Motor neuron (in vitro differentiated cells): ENCODE data around the gene ZNF415. TPM values are rescaled to one million over a fixed set of nuclear protein-coding genes. Genes with fewer than 3 reads are reported as not detected.
"Not testable (repeated sequence)": the region's sequence is repeated elsewhere in the genome, so short reads cannot be mapped to it uniquely, and the experiment has no call there.

Source experiments
- ATAC-seq, 8 experiments: fragments of 200-7000 bp; cut with Tn5 transposase; replicated peaks in 6 of 8; 2 replicates each; pipeline ENCODE4 v1.8.0; 2021; ENCODE audit warnings: mild to moderate bottlenecking in 8 of 8, moderate library complexity in 8 of 8
- H3K27ac ChIP-seq, 2 donors: fragments of 250-450 bp; sonication (Bioruptor Pico); 2 replicates each; pipeline ENCODE4 v1.9.0; 2021; ENCODE audit warnings: antibody characterized with exemption in 2 of 2, mild to moderate bottlenecking in 2 of 2, moderate library complexity in 1 of 2
- H3K4me1 ChIP-seq, 2 donors: fragments of 250-450 bp; sonication (Bioruptor Pico); replicated peaks in 1 of 2; 2 replicates each; pipeline ENCODE4 v1.6.1; 2021; ENCODE audit warnings: antibody characterized with exemption in 2 of 2, mild to moderate bottlenecking in 2 of 2, moderate library complexity in 1 of 2
- H3K4me3 ChIP-seq, 5 donors: fragments of 250-450 bp; sonication (Bioruptor Pico); 2 replicates each; pipeline ENCODE4 v1.9.0; 2021; ENCODE audit warnings: antibody characterized with exemption in 5 of 5, mild to moderate bottlenecking in 5 of 5, moderate library complexity in 4 of 5
- WGBS, 10 experiments: fragments of 450-650 bp; shearing (Covaris generic); methylation state at CpG; one replicate each; pipeline ENCODE4 v1.0.0; 2022; 5-methylcytosine and 5-hydroxymethylcytosine counted together
- in situ Hi-C, 9 experiments: fragments of 400-800 bp; cut with MboI; loops; one replicate each; pipeline ENCODE4 v1.15.0; 2021; ENCODE audit warnings: low sequenced_read_pairs in 9 of 9, low pct_unique_long_range_greater_than_20kb in 2 of 9; ENCODE audit not compliant: unreplicated experiment in 9 of 9
- total RNA-seq, 8 experiments: library from RNA; unstranded; fragments of 300-600 nt; gene quantifications; 2 replicates each; pipeline versions ENCODE4 v1.2.3 to v1.2.4, GENCODE V29; 2022

Gene ZNF415
- total RNA-seq, 8 experiments from 2014 or later: 2.5 to 24.3 (median 15.4) TPM; not detected in 1

DNA sequence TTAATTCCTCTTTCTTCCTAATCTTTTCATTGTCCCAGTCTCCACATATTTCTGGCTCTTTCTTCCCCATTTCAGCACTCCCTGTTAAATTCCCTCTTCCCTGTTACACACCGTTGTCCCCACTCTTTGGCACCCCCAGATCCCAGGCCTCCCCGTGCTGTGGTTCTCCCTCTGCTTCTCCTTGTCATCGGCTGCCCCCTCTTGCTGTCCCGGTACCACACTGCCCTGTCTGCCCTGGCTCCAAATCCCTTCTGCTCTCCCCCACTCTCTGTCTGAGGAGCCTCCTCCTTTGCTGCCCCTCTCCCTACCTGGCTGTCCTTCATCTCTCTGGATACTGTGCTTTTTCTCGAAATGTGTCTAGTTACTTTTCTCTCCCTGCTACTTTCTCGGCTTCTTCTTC is 983 bp downstream of the ZNF415 start:
- peak in 6 of 8 experiments; percentile 13 to 28 (median 22) for ATAC-seq
- peak overlapping the region; percentile 50 to 79 (median 57) for H3K4me3 ChIP-seq
- peaks cover 0 to 8% of the 10 kb centered on the region in 2 donors for H3K4me1 ChIP-seq
- in situ Hi-C loops: no loop called here
- H3K27ac ChIP-seq: no peak overlapping the region
- 0 to 73% (median 18%) methylated on average over 2 to 6 of the region's 6 CpGs for WGBS, 10 experiments

DNA sequence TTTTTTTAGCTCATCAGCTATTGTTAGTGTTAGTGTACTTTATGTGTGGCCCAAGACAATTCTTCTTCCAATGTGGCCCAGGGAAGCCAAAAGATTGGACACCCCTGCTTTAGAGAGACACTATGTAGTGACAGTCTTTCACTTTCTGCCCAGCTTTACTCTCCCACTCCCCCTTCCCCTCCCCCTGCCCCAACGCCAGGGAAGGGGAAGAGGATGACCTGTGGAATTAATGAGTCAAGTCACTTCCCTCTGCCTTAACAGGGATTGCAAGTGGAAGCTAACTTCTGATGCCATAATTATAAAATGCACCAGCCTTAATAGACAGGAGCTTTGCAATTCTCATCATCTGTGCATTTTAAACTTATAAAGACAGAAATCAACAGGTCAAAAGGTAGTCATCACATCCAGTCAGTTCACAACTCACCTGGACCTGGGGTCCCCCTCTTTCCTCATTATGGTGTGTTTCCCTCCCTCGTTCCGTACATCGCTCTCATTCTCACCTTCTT is 1.6 kb downstream of the ZNF415 start:
- H3K27ac ChIP-seq: no peak overlapping the region
- H3K4me1 ChIP-seq: peaks cover 0 to 8% of the 10 kb centered on the region in 2 donors
- no peak for ATAC-seq
- WGBS, 10 experiments: 76 to 98% (median 91%) methylated on average over 3 of the region's 4 CpGs; no CpG with 5 or more reads in 3 of the 10 experiments
- in situ Hi-C loops: no loop called here
- H3K4me3 ChIP-seq: peak overlapping the region in 1 of 5 donors; percentile 76

DNA sequence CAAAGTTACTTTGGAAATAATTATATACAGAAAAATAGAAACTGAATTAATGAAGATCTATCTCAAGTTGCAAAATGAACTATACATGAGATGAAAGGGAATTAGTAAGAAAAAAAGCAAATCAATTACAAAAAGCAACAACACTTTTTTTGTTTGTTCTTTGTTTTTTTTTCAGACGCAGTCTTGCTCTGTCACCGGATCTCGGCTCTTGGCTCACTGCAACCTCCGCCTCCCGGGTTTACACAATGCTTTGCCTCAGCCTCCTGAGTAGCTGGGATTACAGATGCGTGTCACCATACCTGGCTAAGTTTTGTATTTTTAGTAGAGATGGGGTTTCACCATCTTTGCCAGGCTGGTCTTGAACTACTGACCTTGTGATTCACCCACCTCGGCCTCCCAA is 2.2 kb downstream of the ZNF415 start:
- Histone ChIP-seq H3K27ac (no peak overlapping the region), H3K4me1 (peaks cover 0 to 8% of the 10 kb centered on the region in 2 donors), H3K4me3 (no peak overlapping the region)
- ATAC-seq: no peak
- 61 to 93% (median 80%) methylated on average over 3 to 7 of the region's 7 CpGs; no CpG with 5 or more reads in 2 of the 10 experiments for WGBS, 10 experiments
- in situ Hi-C loops: no loop called here

DNA sequence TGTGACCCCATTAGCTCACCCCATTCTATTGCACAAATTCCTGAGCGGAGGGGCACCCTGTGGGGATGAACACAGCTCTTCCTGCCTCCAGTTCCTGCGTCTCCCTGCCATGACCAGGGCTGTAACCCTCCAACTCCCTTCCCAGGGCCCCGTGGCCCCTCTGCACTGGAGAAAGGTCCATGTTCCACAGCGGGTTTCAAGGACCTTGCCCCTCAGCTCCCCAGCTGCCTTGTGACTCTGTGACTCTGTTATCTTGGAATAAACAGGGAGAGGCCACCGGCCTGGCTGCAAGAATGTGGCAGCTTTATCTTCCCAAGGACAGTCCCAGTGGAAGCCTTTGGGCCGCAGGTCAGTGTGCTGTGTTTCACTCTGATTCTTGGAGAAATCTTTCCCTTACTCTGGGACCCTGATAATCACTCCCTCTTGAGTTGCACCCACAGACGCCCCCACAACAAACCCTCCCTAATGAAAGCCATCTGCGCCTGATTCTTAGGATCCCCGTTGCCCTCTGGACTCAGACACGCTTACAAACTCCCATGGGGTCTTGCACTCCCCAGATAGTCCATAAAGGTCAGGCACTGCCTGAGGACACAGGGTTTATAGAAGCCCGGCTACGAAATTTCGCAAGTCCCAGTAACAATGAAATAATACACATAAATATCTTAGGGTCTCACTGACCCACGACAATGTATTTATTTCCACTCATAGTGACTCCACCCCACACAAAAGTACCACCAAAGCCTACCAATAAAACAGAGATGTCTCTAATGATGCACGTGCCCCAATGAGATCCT is 5.8 kb downstream of the ZNF415 start:
- H3K27ac ChIP-seq, H3K4me1 ChIP-seq, in situ Hi-C loops, H3K4me3 ChIP-seq, ATAC-seq: not testable (repeated sequence)
- 7 to 100% (median 100%) methylated on average over 1 to 4 of the region's 15 CpGs; no CpG with 5 or more reads in 4 of the 10 experiments for WGBS, 10 experiments

- no peak overlapping the region for H3K27ac ChIP-seq
- 70 to 100% (median 82%) methylated on average over 1 to 7 of the region's 7 CpGs; no CpG with 5 or more reads in 4 of the 10 experiments for WGBS, 10 experiments
- no peak overlapping the region for H3K4me3 ChIP-seq
- ATAC-seq: no peak
- in situ Hi-C loops: no loop called here
- H3K4me1 ChIP-seq: no peaks in the 10 kb centered on the region
Observed at GRCh38 chr19:53123400-53123799, 9.3 kb downstream of the ZNF415 start.

DNA sequence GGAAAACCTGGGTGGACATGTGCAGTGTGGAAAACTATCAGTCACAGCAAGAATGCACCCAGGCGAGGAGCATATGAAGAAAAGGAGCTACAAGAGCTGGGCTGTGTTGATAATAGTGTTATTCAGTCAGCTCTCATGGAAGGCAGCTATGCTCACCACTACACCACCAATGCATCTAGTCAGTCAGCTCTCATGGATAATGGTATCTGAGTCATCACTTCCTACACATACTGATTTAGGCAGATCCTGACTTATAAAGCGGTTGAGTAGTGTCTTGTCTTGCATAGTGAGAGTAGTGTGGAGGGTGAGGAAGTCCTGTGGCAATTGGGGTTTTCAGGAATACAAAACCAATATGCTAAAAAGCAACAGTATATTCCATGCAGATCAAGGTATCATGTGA is 20.4 kb downstream of the ZNF415 start:
- Histone ChIP-seq H3K4me1 (no peaks in the 10 kb centered on the region), H3K4me3 (no peak overlapping the region), H3K27ac (no peak overlapping the region)
- ATAC-seq: peak in 1 of 8 experiments; percentile 77
- WGBS, 10 experiments: 0 to 100% (median 94%) methylated on average over 1 of the region's 2 CpGs; no CpG with 5 or more reads in 4 of the 10 experiments
- in situ Hi-C loops: no loop called here

- no peak for ATAC-seq
- WGBS, 10 experiments: 38 to 100% (median 90%) methylated on average over 1 to 5 of the region's 5 CpGs; no CpG with 5 or more reads in 1 of the 10 experiments
- Histone ChIP-seq H3K4me3 (no peak overlapping the region), H3K4me1 (no peaks in the 10 kb centered on the region), H3K27ac (no peak overlapping the region)
- in situ Hi-C loops: no loop called here
Observed at GRCh38 chr19:53109527-53109926, 23.2 kb downstream of the ZNF415 start.

- Histone ChIP-seq H3K4me3 (peak within 1 kb of the TSS; percentile 57 to 91 (median 81)), H3K27ac (peak within 1 kb of the TSS; percentile 85 to 92), H3K4me1 (peaks cover 8% of the 10 kb centered on the region in 2 donors)
- ATAC-seq: peak; percentile 86 to 95 (median 92)
- WGBS, 10 experiments: 0 to 50% (median 7%) methylated on average over 4 to 17 of the region's 67 CpGs
- in situ Hi-C loops: no loop called here
Observed at GRCh38 chr19:53103234-53104203, 29.2 kb downstream of the ZNF415 start, which contains the start of gene ZNF160. Gene ZNF160 (minus strand): TSS chr19:53103422. CDS start chr19:53086276, 17,146 bp downstream.

- WGBS, 10 experiments: 1 to 5% methylated on average over 4 to 16 of the region's 33 CpGs; no CpG with 5 or more reads in 8 of the 10 experiments
- ATAC-seq: peak; percentile 23 to 59 (median 36)
- peaks cover 8% of the 10 kb centered on the region in 2 donors for H3K4me1 ChIP-seq
- peak overlapping the region; percentile 85 to 92 for H3K27ac ChIP-seq
- in situ Hi-C loops: no loop called here
- H3K4me3 ChIP-seq: peak overlapping the region; percentile 57 to 91 (median 81)
Observed at GRCh38 chr19:53102756-53103233, 29.9 kb downstream of the ZNF415 start.

DNA sequence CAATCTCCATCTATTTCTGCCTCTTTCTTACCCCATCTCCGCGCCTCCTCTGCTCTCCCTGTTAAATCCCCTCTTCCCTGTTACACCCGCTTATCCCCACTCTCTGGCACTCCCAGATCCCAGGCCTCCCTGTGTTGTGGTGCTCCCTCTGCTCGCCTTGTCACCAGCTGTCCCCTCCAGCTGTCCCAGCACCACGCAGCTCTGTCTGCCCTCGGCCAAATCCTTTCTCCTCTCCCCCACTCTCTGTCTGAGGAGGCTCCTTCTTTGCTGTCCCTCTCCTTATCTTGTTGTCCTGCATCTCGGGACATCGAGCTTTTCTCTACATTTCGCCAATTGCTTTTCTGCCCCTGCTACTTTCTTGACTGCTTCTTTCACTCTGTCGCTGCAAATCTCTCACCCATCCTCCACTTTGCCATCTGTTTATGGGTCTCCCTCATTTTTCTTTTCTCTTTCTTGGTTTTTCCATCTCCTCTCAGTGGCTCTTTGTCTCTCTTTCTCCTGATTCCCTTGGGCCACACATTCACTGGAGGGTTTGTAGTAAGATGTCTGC is 30.4 kb downstream of the ZNF415 start:
- Histone ChIP-seq H3K4me3 (peak overlapping the region; percentile 57 to 91 (median 81)), H3K27ac (peak overlapping the region; percentile 85 to 92), H3K4me1 (peaks cover 8% of the 10 kb centered on the region in 2 donors)
- 7 to 27% (median 15%) methylated on average over 3 to 10 of the region's 10 CpGs for WGBS, 10 experiments
- in situ Hi-C loops: no loop called here
- ATAC-seq: peak in 1 of 8 experiments; percentile 1

DNA sequence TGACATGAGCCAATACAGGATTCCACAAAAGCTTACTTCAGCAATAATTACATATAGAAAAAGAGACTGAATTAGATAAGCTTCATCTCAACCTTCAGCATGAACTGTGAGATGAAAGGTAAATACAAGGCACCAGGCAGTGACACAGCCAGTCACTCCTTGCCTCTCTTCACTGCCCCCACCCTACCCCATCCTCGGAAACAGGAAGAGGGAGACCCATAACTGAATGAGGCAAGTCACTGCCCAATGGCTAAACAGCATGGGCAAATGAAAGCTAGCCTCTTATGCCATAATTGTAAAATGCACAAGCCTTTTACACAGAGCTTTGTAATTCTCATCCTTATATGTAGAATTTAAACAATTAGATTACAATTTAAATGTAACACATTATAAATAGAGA is 31.2 kb downstream of the ZNF415 start:
- peak overlapping the region; percentile 57 to 91 (median 81) for H3K4me3 ChIP-seq
- in situ Hi-C loops: no loop called here
- peaks cover 8% of the 10 kb centered on the region in 2 donors for H3K4me1 ChIP-seq
- ATAC-seq: no peak
- 0 to 33% (median 13%) methylated on average over 1 of the region's 1 CpG; no CpG with 5 or more reads in 4 of the 10 experiments for WGBS, 10 experiments
- H3K27ac ChIP-seq: no peak overlapping the region

- WGBS, 10 experiments: no CpG with 5 or more reads among the region's 14 CpGs
- H3K27ac ChIP-seq, ATAC-seq: not testable (repeated sequence)
Observed at GRCh38 chr19:53098570-53098969, 34.1 kb downstream of the ZNF415 start.

More at GRCh38 chr19:53098570-53098969, 34.1 kb downstream of the ZNF415 start:
- in situ Hi-C loops, H3K4me3 ChIP-seq, H3K4me1 ChIP-seq: not testable (repeated sequence)
